VCaP (cell line): Measurements from ENCODE around the gene SOX2.

ENCODE experiments used
- H3K27ac ChIP-seq: fragments of 450-650 bp; 2 replicates; pipeline ENCODE4 v1.5.1; 2017
- TF ChIP-seq, protein P1 (sequence below): fragments of 450-650 bp; conservative IDR thresholded peaks from 2 replicates; pipeline ENCODE4 v1.5.1; 2017; ENCODE audit warnings: mild to moderate bottlenecking, moderate library complexity

Gene SOX2

DNA sequence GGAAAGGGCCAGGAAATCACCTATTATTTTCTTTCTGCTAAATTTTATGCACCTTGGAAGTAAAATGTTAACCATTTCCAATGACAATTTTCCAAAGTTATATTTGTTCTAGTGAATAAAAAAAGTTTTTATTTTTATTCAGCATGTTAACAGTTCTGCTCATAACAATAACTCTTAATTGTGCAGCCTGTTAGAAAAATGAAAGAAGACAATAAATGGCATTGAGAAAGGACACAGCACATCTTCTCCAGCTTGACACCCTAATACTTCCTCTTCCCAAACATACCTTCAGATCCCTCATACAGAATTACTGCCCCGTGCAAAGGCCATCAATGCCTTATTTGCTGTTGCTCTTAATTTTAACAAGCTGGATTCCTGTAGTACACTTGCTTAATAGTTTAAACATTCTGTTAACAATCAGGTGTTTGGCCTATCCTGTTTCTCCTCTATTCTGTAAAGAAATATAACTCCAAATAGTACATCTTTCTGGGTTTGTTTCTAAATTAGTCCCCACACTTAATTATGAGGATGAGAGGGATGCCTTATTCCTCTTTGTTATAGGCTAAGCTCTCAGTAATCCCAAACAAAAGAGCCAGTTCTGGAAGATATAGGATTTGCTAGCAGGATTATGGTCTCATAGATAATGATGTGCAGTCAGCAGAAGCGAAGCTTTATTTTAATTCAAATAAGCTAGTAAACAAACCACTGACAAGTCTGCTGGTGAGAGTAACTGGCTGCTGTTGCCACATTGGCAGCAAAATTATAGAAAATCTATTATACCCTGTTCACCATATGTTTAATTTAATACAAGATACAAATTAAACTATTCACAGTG, 19.2 kb upstream of the SOX2 start:
- TF ChIP-seq, protein P1, sequence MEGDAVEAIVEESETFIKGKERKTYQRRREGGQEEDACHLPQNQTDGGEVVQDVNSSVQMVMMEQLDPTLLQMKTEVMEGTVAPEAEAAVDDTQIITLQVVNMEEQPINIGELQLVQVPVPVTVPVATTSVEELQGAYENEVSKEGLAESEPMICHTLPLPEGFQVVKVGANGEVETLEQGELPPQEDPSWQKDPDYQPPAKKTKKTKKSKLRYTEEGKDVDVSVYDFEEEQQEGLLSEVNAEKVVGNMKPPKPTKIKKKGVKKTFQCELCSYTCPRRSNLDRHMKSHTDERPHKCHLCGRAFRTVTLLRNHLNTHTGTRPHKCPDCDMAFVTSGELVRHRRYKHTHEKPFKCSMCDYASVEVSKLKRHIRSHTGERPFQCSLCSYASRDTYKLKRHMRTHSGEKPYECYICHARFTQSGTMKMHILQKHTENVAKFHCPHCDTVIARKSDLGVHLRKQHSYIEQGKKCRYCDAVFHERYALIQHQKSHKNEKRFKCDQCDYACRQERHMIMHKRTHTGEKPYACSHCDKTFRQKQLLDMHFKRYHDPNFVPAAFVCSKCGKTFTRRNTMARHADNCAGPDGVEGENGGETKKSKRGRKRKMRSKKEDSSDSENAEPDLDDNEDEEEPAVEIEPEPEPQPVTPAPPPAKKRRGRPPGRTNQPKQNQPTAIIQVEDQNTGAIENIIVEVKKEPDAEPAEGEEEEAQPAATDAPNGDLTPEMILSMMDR, result no peak
- no peak overlapping the region for H3K27ac ChIP-seq

GRCh38 chr3:181693280-181693679, 18.4 kb upstream of the SOX2 start:
- no peak overlapping the region for H3K27ac ChIP-seq
- TF ChIP-seq, protein P1, result no peak

GRCh38 chr3:181694805-181695660, 16.7 kb upstream of the SOX2 start:
- TF ChIP-seq, protein P1, result no peak
- H3K27ac ChIP-seq, result no peak overlapping the region

- H3K27ac ChIP-seq, result no peak overlapping the region
- TF ChIP-seq, protein P1, result no peak
Observed at GRCh38 chr3:181695661-181696491, 15.8 kb upstream of the SOX2 start.

DNA sequence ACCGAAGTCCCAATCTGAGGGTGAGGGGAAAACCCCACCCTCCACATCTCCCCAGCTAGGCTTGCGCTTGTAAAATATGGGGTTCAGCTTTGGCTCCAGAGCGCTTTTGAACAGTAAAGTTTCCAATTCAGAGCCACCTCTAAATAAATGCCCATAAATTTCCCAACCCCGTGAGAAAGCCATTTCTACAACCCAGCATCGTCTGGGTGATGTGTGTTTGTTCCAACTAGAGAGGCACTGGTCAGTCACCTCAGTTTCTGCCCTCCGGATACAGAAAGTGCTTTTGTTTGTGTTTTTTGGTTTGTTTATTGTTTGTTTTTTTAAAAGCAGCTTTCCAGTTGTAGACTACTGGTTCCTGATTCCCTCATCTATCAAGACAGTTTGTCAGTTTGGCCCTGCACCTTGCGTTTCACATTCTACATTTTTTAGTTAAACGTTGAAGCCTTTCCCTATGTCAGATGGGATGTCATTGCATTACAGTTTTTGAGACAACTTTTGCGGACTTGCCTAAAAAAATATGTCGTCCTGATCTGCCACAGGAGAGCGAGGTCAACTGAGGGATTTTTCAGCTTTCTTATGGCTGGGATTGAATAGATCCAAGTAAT, 15.0 kb upstream of the SOX2 start:
- TF ChIP-seq, protein P1, result no peak
- no peak overlapping the region for H3K27ac ChIP-seq

- TF ChIP-seq, protein P1, result no peak
- H3K27ac ChIP-seq, result no peak overlapping the region
Observed at GRCh38 chr3:181698263-181698954, 13.3 kb upstream of the SOX2 start.
